ENCODE measurements around the gene SERTAD3.

SERTAD3 gene

GRCh38 chr19:40413291-40413845, 30.8 kb downstream of the SERTAD3 start, which contains the start of gene PRX:
PRX (minus strand) TSS chr19:40413378; CDS start chr19:40407932, 5,446 bp downstream.
- H3K4me1 ChIP-seq (ENCODE audit: control insufficient read depth, low read length) = peaks cover 75% of the 10 kb centered on the region
- H3K9me2 ChIP-seq (replicated peaks; ENCODE audit: control insufficient read depth, low read length) = no peaks in the 10 kb centered on the region
- no peak within 1 kb of the TSS for H3K27ac ChIP-seq (ENCODE audit: low read depth, low read length)
- no peak within 1 kb of the TSS for H3K4me3 ChIP-seq (ENCODE audit: low read length)
- H4K20me1 ChIP-seq (ENCODE audit: control insufficient read depth, insufficient read depth, low read depth, low read length) = no peaks in the 10 kb centered on the region
- no peak for TF ChIP-seq CTCF (IDR thresholded peaks at IDR 0.05; ENCODE audit: low read depth, low read length, poor library complexity, severe bottlenecking)
- TF ChIP-seq EZH2phosphoT487 (IDR thresholded peaks at IDR 0.05; ENCODE audit: borderline replicate concordance, low read length) = no peak
- peaks cover 12% of the 10 kb centered on the region for H3F3A ChIP-seq (ENCODE audit: control insufficient read depth, insufficient read depth)
- H3K4me2 ChIP-seq (ENCODE audit: low read length) = 0 out of 2 replicates have a peak within 1 kb of the TSS, but pooled peaks have one; percentile 66
- no peaks in the 10 kb centered on the region for H3K36me3 ChIP-seq (ENCODE audit: control insufficient read depth, low read length)
- no peaks in the 10 kb centered on the region for H3K9me3 ChIP-seq (ENCODE audit: control insufficient read depth, insufficient read depth, low read length)
- no peaks in the 10 kb centered on the region for H3K79me2 ChIP-seq (ENCODE audit: control insufficient read depth, low read length)
- no peaks in the 10 kb centered on the region for H3K27me3 ChIP-seq (ENCODE audit: control insufficient read depth, low read length)

- Histone ChIP-seq H3K4me3 (ENCODE audit: low read length) (no peak overlapping the region), H3K27ac (ENCODE audit: low read depth, low read length) (no peak overlapping the region), H3K9me2 (replicated peaks; ENCODE audit: control insufficient read depth, low read length) (no peaks in the 10 kb centered on the region), H3K36me3 (ENCODE audit: control insufficient read depth, low read length) (no peaks in the 10 kb centered on the region), H3F3A (ENCODE audit: control insufficient read depth, insufficient read depth) (peaks cover 11% of the 10 kb centered on the region), H3K9me3 (ENCODE audit: control insufficient read depth, insufficient read depth, low read length) (no peaks in the 10 kb centered on the region), H3K4me2 (ENCODE audit: low read length) (no peak overlapping the region), H3K79me2 (ENCODE audit: control insufficient read depth, low read length) (no peaks in the 10 kb centered on the region), H3K27me3 (ENCODE audit: control insufficient read depth, low read length) (no peaks in the 10 kb centered on the region), H3K4me1 (ENCODE audit: control insufficient read depth, low read length) (peaks cover 75% of the 10 kb centered on the region), H4K20me1 (ENCODE audit: control insufficient read depth, insufficient read depth, low read depth, low read length) (no peaks in the 10 kb centered on the region)
- TF ChIP-seq EZH2phosphoT487 (IDR thresholded peaks at IDR 0.05; ENCODE audit: borderline replicate concordance, low read length) = no peak
- TF ChIP-seq CTCF (IDR thresholded peaks at IDR 0.05; ENCODE audit: low read depth, low read length, poor library complexity, severe bottlenecking) = no peak
Measured at GRCh38 chr19:40412866-40413265, 31.3 kb downstream of the SERTAD3 start.

GRCh38 chr19:40411958-40412499, 32.1 kb downstream of the SERTAD3 start:
- H3K36me3 ChIP-seq (ENCODE audit: control insufficient read depth, low read length) = no peaks in the 10 kb centered on the region
- no peaks in the 10 kb centered on the region for H3K79me2 ChIP-seq (ENCODE audit: control insufficient read depth, low read length)
- H3K9me3 ChIP-seq (ENCODE audit: control insufficient read depth, insufficient read depth, low read length) = no peaks in the 10 kb centered on the region
- TF ChIP-seq EZH2phosphoT487 (IDR thresholded peaks at IDR 0.05; ENCODE audit: borderline replicate concordance, low read length) = no peak
- no peak for TF ChIP-seq CTCF (IDR thresholded peaks at IDR 0.05; ENCODE audit: low read depth, low read length, poor library complexity, severe bottlenecking)
- no peaks in the 10 kb centered on the region for H3K9me2 ChIP-seq (replicated peaks; ENCODE audit: control insufficient read depth, low read length)
- H3K27ac ChIP-seq (ENCODE audit: low read depth, low read length) = peak overlapping the region; percentile 77
- H3K27me3 ChIP-seq (ENCODE audit: control insufficient read depth, low read length) = no peaks in the 10 kb centered on the region
- H3K4me3 ChIP-seq (ENCODE audit: low read length) = no peak overlapping the region
- no peaks in the 10 kb centered on the region for H4K20me1 ChIP-seq (ENCODE audit: control insufficient read depth, insufficient read depth, low read depth, low read length)
- peaks cover 69% of the 10 kb centered on the region for H3K4me1 ChIP-seq (ENCODE audit: control insufficient read depth, low read length)
- peaks cover 10% of the 10 kb centered on the region for H3F3A ChIP-seq (ENCODE audit: control insufficient read depth, insufficient read depth)
- peak overlapping the region; percentile 66 for H3K4me2 ChIP-seq (ENCODE audit: low read length)

All from DOHH2 (cell line).